Tibial nerve (tissue), 4 donors: ENCODE measurements around the gene CHST13.
"Not testable (repeated sequence)": the region's sequence is repeated elsewhere in the genome, so short reads cannot be mapped to it uniquely, and the experiment has no call there.

Source experiments
- EP300 ChIP-seq, 2 donors: sonication (generic); formaldehyde crosslinking; IDR thresholded peaks; one replicate each; pipeline ENCODE4 v1.6.1; 2017; ENCODE audit warnings: antibody characterized with exemption in 2 of 2, mild to moderate bottlenecking in 1 of 2
- POLR2A ChIP-seq, 2 donors: fragments of 450-650 bp; IDR thresholded peaks; one replicate each; pipeline ENCODE4 v1.6.1; 2017; ENCODE audit warnings: antibody characterized with exemption in 2 of 2, mild to moderate bottlenecking in 2 of 2, moderate library complexity in 2 of 2
- TF ChIP-seq, protein P1 (sequence below), 5 experiments: fragments of 200-600 bp in 3 of 5; fragments of 450-650 bp in 2 of 5; sonication (generic) in 3 of 5; IDR thresholded peaks; one replicate each; pipeline ENCODE4 v1.5.1; 2016 to 2019; ENCODE audit warnings: antibody characterized with exemption in 5 of 5, mild to moderate bottlenecking in 3 of 5, moderate library complexity in 2 of 5

DNA sequence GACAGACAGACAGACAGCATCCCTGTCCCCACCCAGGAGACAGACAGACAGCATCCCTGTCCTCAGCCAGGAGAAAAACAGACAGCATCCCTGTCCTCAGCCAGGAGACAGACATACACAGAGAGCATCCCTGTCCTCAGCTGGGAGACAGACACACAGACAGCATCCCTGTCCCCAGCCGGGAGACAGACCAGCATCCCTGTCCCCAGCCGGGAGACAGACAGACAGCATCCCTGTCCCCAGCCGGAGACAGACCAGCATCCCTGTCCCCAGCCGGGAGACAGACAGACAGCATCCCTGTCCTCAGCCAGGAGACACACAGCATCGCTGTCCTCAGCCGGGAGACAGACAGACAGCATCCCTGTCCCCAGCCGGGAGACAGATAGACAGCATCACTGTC lies 10.8 kb downstream of the CHST13 start:
- TF ChIP-seq, protein P1, sequence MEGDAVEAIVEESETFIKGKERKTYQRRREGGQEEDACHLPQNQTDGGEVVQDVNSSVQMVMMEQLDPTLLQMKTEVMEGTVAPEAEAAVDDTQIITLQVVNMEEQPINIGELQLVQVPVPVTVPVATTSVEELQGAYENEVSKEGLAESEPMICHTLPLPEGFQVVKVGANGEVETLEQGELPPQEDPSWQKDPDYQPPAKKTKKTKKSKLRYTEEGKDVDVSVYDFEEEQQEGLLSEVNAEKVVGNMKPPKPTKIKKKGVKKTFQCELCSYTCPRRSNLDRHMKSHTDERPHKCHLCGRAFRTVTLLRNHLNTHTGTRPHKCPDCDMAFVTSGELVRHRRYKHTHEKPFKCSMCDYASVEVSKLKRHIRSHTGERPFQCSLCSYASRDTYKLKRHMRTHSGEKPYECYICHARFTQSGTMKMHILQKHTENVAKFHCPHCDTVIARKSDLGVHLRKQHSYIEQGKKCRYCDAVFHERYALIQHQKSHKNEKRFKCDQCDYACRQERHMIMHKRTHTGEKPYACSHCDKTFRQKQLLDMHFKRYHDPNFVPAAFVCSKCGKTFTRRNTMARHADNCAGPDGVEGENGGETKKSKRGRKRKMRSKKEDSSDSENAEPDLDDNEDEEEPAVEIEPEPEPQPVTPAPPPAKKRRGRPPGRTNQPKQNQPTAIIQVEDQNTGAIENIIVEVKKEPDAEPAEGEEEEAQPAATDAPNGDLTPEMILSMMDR (IDR thresholded peaks at IDR 0.05) = not testable (repeated sequence)
- TF ChIP-seq POLR2A, EP300 (IDR thresholded peaks at IDR 0.05): not testable (repeated sequence)
